OCI-LY7 (cell line): ENCODE results near the gene FBXL22.

ENCODE experiments used
- CTCF ChIP-seq: fragments of 200-600 bp; sonication (generic); conservative IDR thresholded peaks from 2 replicates; pipeline ENCODE4 v1.5.1; 2014; ENCODE audit warnings: mild to moderate bottlenecking, antibody characterized with exemption, low read length, moderate library complexity, mixed read lengths
- EZH2phosphoT487 ChIP-seq: fragments of 200-600 bp; sonication (generic); IDR thresholded peaks from 2 replicates; pipeline ENCODE4 v1.6.1; 2018; ENCODE audit warnings: low read depth, borderline replicate concordance, mild to moderate bottlenecking, mixed run types, antibody characterized with exemption, low read length, moderate library complexity, mixed read lengths

GRCh38 chr15:63606308-63606707, 9.1 kb downstream of the FBXL22 start:
- TF ChIP-seq CTCF (no peak), EZH2phosphoT487 (no peak)
